Ovary (tissue), 3 donors: Measurements from ENCODE around the gene POLE.

ENCODE experiments used
- CTCF ChIP-seq, 3 donors: fragments of 450-650 bp in 2 of 3; fragments of 200-600 bp in 1 of 3; IDR thresholded peaks; one replicate each; pipeline versions ENCODE4 v1.5.1 to v1.8.0; 2016 to 2022; ENCODE audit warnings: antibody characterized with exemption in 3 of 3, mild to moderate bottlenecking in 1 of 3
- EP300 ChIP-seq: sonication (generic); formaldehyde crosslinking; IDR thresholded peaks from one replicate; pipeline ENCODE4 v1.6.1; 2017; ENCODE audit warnings: antibody characterized with exemption
- donor health status: DM: no; HTN: no; CAD: no.

- TF ChIP-seq CTCF (IDR thresholded peaks at IDR 0.05), result no peak
- TF ChIP-seq EP300, result no peak
These were observed 91.1 kb downstream of the POLE start for GRCh38 chr12:132596016-132596415.
